Measurements from ENCODE around the gene NPAS3.

NPAS3 gene

GRCh38 chr14:32938719-32939253 lies at the start of gene NPAS3:
Gene NPAS3, plus strand, starts transcription at chr14:32938879.
- DNase-seq = no peak

DNA sequence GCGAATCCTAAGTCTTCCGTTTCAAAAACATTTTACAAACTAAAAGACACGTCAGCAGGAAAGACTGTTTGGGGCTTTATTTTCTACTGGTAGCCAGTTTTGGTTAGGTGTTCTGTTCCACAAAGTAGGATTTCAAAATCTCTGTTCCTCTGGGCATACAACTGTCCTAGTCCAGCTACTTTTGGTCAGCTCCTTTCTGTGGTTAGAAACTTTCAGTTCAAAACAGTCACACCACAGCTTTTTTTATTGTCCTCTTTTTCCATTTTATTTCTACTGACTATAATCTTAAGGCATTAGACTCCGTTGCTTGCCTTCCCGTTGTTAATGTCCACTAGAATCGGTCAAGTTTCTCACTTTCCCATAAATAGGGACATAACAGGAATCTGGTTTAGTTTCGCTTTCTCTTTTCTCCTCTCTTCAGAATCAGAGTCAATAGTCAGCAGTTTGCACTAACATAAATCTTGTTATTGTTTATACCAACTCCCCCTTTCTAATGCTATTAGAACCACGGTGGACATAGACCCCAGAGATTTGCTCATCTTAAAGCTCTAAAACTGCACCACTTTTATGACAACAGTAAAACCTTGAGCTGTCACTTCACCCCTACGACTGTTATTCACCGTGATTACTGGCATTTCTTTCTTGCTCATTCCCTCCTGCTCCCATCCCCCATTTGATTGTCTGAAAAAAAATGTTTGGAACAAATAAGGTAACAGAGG lies 41.5 kb upstream of the NPAS3 start:
- no peak for DNase-seq

DNA sequence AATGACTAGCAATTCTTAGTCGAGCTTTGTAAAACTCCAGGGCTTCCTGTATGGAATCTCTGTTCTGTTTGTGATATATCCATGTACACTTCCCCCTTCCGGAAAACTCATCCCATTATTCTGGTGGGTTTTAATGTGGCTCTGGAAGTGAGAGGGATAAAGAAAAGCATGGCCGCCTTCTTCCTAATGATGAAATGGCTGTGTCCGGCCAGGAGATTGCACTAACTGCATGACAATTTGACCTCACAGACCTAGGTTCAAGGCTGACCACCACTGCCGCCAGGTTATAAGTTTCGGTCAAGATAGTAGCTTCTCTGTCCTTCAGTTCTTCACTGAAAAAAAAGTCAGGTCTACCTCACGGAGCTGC lies 41.0 kb upstream of the NPAS3 start:
- no peak for DNase-seq

- DNase-seq = no peak
Observed at GRCh38 chr14:32898876-32899275, 39.8 kb upstream of the NPAS3 start.

GRCh38 chr14:32900547-32900946 lies 38.1 kb upstream of the NPAS3 start:
- no peak for DNase-seq

DNA sequence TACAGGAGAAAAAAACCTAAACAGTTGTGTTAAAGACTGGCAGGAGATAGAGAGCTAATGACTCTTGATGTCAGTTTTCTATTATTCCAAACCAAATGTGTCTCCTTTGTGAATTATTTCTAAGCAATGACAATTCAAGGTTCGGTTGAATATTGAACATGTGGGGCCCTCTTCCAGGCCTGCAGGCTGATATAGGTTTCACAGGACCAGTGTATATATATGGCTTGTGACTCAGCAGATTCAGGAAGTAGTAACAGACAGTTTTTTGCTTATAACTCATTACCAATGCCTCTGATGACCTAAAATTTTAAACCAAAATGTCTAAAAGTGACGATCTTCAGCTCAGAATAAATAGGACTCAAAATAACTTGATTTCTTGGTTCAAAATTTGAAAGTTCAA lies 33.7 kb upstream of the NPAS3 start:
- no peak for DNase-seq

DNA sequence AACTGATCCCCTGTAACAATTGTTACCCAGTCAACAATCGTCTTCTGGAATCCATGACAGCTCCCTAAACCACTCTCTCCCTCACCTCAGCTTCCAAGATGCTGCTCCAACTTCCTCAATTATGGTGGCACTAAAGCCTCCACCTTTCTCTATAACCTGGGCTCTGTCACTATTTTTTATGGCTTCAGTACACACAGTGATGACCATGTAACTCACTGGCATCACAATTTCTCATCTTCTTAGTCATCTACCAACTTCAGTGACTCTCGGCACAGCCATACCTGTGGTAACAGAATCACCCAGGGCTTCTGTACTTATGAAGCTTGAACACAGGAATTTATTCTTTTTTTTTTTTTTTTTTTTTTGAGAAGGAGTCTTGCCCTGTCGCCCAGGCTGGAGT lies 32.0 kb upstream of the NPAS3 start:
- DNase-seq = no peak

DNA sequence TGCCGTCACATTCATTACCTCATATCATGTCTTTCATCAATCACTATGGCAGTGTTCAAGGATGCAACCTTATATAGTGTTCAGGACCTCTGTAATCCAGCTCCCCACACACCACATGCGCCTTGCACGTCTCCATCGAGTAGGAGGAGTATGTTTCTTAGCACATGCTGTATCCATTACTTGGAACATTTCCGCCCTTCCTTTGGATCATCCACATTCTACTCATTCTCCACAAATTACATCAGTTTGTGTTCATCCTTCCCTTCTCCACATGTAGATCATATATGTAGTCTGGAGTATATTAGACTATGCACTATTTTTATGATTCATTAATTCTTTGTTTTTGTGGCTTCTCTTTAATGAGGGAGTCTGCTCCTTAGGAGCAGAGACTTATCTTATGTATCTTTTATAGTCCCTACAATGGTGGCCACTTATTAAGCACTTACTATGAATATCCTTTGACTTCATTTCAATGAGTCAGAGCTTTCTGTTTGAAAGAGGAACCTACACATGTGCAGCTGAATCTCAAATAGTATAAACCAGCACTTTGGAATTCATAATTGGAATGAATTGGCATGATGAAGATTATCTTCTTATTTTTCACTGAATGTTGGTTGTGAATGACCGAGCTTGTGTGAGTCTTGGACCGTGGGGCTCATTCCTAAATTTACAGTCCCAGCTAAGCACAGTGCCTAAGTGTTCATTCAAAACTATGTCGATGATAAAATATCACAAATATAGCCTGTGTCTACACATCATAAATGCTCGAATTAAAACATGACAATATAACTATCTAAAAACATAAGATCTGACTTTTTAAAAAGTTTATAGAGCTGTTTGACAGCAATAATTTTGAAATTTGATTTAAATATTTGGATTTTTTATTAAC lies 30.2 kb upstream of the NPAS3 start:
- DNase-seq = no peak

- no peak for DNase-seq
Observed at GRCh38 chr14:32913725-32914124, 25.0 kb upstream of the NPAS3 start.

GRCh38 chr14:32914391-32914790 lies 24.3 kb upstream of the NPAS3 start:
- DNase-seq = no peak

DNA sequence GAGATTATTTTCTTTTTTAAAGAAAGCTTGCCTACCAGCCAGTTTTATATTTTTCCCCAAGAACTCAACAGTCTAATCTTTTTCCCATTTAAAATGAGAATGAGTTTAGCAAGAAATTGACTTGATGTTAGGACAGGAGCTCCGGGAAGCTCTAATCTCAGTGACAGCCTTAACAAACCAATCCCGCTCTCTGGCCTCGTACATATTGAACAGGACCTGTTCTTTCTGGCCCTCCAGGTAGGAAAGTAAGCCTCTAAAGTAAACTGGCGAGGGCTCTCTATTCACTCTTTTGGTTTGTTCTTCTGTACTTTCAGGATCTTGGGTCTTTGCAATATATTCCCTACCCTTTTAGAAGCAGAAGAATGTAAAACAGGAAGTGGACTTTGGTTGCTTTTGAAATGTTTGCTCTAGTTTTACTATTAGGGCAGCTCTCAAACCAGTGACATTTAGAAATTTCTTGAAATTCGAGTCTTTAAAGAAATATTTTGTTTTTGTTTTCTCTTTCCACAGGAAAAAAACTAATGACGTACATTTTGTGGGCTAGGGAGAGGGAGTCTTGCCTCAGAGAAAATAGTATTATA lies 17.9 kb upstream of the NPAS3 start:
- no peak for DNase-seq

DNA sequence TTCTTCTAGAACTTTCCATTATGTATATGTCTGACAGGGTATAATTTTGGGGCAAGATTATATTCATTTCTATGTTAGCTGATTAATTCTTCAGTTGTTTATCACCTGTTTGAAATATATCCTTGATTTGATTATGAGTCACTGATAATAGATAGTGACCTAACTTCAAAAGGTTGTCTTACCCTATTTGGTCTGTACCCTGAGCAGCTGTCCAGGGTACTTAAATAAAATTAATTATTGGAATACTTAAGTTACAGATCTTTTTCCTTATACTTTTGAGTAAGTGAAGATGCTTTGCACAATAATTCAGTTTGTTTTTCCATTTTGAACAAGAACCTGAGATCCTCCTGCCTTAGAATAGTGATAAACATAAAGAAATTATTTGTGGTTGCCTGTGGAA lies 13.2 kb upstream of the NPAS3 start:
- no peak for DNase-seq

- DNase-seq = no peak
Observed at GRCh38 chr14:32932302-32932913, 6.3 kb upstream of the NPAS3 start.

DNA sequence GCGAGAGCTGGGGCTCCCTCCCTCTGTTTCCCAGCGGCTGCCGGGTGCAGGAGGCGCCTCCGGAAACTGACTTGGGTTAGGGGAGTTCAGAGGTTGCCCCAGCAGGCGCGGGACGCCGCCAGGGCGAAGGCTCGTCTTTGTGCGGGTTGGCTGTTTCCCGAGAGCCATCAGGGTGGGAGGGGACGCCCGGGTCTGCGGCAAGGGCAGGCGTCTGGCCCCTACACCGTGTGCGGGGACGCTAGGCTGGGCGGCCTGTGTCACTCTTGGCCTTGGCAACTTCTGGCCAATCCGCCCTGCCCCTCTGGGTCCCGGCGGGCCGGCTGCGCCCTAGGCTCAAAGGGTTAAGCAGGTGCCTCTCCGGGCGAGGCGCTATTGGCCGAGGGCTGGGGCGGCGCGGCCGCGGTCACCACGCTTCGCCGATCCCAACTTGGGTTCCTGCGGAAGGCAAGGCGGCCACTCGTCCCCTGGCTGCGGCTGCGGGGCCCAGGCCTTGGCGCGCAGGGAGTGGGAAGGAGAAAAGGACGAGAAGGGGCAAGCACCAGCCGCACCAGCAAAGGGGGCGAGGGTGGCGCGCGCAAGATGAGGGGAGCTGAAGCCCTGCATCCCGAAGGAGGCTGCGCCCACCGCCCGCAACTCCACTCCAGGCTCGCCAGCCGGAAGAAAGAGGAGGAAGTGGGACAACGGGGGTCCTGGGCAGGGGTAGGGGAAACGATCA lies 5.6 kb upstream of the NPAS3 start:
- no peak for DNase-seq

DNA sequence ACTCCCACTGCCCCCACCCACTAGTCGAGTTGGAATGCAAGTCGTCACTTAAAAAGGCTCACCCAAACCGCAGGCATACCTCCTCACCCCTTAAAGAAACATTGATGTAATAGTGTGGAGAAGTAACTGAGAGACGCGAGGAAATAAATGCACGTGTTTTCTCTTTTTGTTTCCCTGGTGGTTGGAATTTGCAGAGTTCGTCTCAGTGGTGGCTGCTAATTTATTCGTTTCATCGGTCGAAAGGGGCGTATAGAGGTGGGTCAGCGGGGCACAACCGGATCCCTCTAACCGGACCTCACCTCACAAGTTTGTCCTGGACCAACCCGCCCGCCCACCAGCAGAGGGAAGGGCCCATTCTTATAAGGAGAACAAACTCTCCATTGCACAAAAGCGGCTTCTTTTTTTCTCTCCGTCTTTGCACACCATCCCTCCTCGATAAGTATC lies 5.0 kb upstream of the NPAS3 start:
- DNase-seq = no peak

GRCh38 chr14:32934073-32934880 lies 4.4 kb upstream of the NPAS3 start:
- no peak for DNase-seq

DNA sequence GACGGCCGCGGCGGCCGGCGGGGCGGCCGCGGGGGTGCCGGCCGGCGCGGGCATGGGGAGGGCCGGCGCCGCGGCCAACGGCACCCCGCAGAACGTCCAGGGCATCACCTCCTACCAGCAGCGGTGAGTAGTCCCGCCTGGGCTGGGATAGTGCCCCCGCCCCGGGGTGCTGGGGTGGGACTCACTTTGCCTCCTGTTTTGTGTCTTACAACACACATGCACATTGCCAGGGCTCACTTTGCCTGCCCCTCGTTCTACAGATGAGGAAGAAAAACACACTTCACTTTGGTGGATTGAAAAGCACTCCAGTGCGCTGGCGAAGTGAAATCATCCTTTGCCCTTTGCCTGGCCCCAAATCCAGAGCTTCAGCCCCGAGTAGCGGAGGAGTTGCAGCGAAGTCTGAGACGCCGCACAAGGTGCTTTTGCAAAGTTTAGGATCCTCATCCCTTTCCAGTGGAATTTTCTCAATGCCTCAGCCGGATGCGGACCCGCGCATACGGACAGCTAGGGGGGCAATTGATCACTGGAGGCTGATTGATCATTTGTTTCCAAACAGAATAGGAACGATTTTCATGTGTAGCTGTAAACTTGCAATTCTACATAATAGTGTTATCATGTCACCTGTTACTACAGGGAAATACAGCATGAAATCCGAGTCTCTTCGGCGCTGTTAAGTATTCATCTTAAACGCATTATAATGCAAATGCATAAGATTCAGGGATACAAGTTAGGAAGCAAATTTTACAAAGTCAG lies 3.6 kb upstream of the NPAS3 start:
- no peak for DNase-seq

DNA sequence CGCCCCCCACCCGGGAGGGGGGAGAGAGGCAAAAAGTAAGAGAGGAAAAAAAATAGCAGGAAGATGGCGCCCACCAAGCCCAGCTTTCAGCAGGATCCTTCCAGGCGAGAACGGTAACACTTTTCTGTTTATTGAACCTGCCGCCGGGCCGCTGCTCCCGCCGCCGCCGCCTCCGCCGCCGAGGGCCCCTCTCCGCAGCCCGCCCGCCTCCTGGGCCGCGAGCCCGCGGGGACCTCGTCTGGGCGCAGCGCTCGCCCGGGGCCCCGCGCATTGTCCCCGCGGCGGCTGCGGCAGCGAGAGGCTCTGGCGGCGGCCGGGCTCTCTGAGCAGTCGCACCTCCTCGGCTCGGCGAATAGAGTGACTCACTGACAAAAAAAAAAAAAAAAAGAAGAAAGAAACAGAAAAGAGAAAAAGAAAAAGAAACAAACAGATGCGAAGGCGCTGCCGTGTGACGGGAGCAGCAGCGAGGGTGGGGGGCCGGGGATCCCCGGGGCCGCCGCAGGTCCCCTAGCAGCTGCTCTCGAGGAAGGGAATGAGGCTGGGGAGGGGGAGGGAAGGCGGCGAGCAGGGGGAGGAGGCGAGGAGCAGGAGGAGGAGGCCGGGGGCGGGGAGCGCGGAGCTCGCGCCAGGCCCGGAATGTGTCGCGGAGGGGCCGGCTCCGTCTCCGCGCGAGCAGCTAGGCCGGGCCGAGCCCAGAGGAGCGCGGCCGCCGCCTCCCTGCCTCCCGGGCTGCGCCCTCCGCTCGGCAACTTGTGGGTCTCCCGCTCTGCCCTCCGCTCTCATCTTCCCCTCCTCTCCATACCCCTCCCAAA lies 781 bp downstream of the NPAS3 start:
- no peak for DNase-seq

DNA sequence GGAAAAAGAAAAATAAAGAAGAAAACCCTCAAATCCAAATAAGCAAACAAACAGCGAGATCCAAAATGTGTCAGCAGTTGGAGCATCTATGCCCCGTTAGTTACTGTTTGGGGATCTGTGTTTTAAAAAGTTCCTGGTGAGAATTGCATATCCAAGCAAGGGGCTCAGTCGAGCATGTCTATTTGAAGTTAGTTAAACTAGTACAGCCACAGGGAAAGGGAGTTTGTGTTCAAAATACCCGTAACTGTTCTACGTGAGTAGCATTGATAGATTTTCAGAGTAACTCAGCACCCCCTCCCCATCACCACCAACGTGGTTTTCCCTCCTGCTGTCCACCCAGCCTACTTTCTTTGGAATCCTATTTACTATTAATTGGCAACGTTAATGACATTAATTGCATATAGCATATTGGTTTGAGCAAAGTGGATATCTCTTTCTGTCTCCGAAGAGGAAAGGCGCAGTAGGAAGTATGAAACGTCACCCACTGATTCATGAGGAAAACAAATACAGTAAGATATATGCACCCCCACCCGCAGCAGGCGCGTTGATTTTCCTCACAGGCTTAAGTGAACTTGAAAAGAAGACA lies 1.5 kb downstream of the NPAS3 start:
- no peak for DNase-seq
